SK-N-MC (cell line): ENCODE measurements around the gene UTY.

ENCODE experiments used
- EZH2 ChIP-seq: fragments of 200-600 bp; sonication (generic); IDR thresholded peaks from one replicate; pipeline ENCODE4 v1.6.1; 2017; ENCODE audit warnings: antibody characterized with exemption
- POLR2AphosphoS5 ChIP-seq: IDR thresholded peaks from 2 replicates; pipeline ENCODE4 v1.6.1; 2012; ENCODE audit warnings: mild to moderate bottlenecking, low read depth, low read length, borderline replicate concordance

- TF ChIP-seq EZH2: no peak
- no peak for TF ChIP-seq POLR2AphosphoS5
These were observed 149.2 kb downstream of the UTY start for GRCh38 chrY:13330651-13331050.
